ENCODE results near the gene ALDH5A1. TPM values are rescaled to one million over a fixed set of nuclear protein-coding genes. Genes with fewer than 3 reads are reported as not detected.
A peak's percentile ranks its signal among the peaks of the same experiment; 100 is the strongest.

Gene ALDH5A1
- total and polyA plus RNA-seq, 2 of the 13 experiments (the other 11 are each of a cell fraction or from before 2014, with no cell fraction given) = 12.8 to 32.5 TPM

- TF ChIP-seq ZNF142 (CRISPR knock-in tag; IDR thresholded peaks at IDR 0.05) (peak; percentile 88), ZNF800 (CRISPR knock-in tag; IDR thresholded peaks at IDR 0.05) (peak; percentile 90; the same call in 1 of the 2 replicates), ZNF550 (CRISPR knock-in tag; IDR thresholded peaks at IDR 0.05; ENCODE audit: borderline replicate concordance) (no peak), MYNN (CRISPR knock-in tag; IDR thresholded peaks at IDR 0.05; ENCODE audit: low read depth) (no peak), ZNF180 (CRISPR knock-in tag; IDR thresholded peaks at IDR 0.05; ENCODE audit: borderline replicate concordance, low read depth) (0 out of 2 replicates have a peak, but pooled peaks have one; percentile 54), ZNF138 (CRISPR knock-in tag; IDR thresholded peaks at IDR 0.05; ENCODE audit: low read depth) (0 out of 2 replicates have a peak, but pooled peaks have one; percentile 13), CREBL2 (CRISPR knock-in tag; IDR thresholded peaks at IDR 0.05; ENCODE audit: borderline replicate concordance) (peak; percentile 90; the same call in 1 of the 2 replicates), GABPA (IDR thresholded peaks at IDR 0.05; ENCODE audit: low read depth, low read length) (no peak), GABPA (CRISPR knock-in tag; IDR thresholded peaks at IDR 0.05; ENCODE audit: low read depth) (no peak), ZNF382 (CRISPR knock-in tag; IDR thresholded peaks at IDR 0.05; ENCODE audit: borderline replicate concordance) (no peak), MTERF4 (CRISPR knock-in tag; IDR thresholded peaks at IDR 0.05) (no peak), KLF6 (CRISPR knock-in tag; IDR thresholded peaks at IDR 0.05) (peak; percentile 72), ZSCAN9 (CRISPR knock-in tag; IDR thresholded peaks at IDR 0.05; ENCODE audit: borderline replicate concordance) (peak; percentile 62), NFIB (CRISPR knock-in tag; IDR thresholded peaks at IDR 0.05; ENCODE audit: borderline replicate concordance) (no peak), IRF9 (CRISPR knock-in tag; IDR thresholded peaks at IDR 0.05; ENCODE audit: borderline replicate concordance) (peak; percentile 91)
These were observed at the start of gene ALDH5A1 (continued) for GRCh38 chr6:24494821-24495795.

Measured in HepG2 (cell line).